Activated naive CD8-positive, alpha-beta T cell treated with anti-CD3 and anti-CD28 coated beads, Interleukin-2, amount 50 U/mL, for 24 hours (primary cell): Measurements from ENCODE around the gene ARMC8.

ENCODE experiments used
- ATAC-seq: fragments of 150-1000 bp; cut with Tn5 transposase; one replicate; pipeline ENCODE4 v1.10.0; 2021
- DNase-seq: peaks from one replicate; pipeline ENCODE4 v3.0.0; 2021
- H3K27ac Mint-ChIP-seq: one replicate; pipeline ENCODE4 v1.8.0; 2021; ENCODE audit warnings: mild to moderate bottlenecking, mixed read lengths
- H3K27me3 Mint-ChIP-seq: one replicate; pipeline ENCODE4 v1.8.0; 2021; ENCODE audit warnings: mixed read lengths
- H3K36me3 Mint-ChIP-seq: one replicate; pipeline ENCODE4 v1.8.0; 2021; ENCODE audit warnings: low read depth, mixed read lengths
- H3K4me1 Mint-ChIP-seq: one replicate; pipeline ENCODE4 v1.8.0; 2021; ENCODE audit warnings: mixed read lengths
- H3K4me3 Mint-ChIP-seq: one replicate; pipeline ENCODE4 v1.8.0; 2021; ENCODE audit warnings: mild to moderate bottlenecking, moderate library complexity, mixed read lengths
- H3K9me3 Mint-ChIP-seq: one replicate; pipeline ENCODE4 v1.8.0; 2021; ENCODE audit warnings: mixed read lengths

ARMC8 gene

GRCh38 chr3:138184994-138185393, 2.1 kb upstream of the ARMC8 start:
- Mint-ChIP-seq H3K4me1 (peaks cover 24% of the 10 kb centered on the region), H3K4me3 (no peak overlapping the region), H3K36me3 (peaks cover 8% of the 10 kb centered on the region), H3K27me3 (peaks cover 11% of the 10 kb centered on the region), H3K27ac (no peak overlapping the region), H3K9me3 (no peaks in the 10 kb centered on the region)
- ATAC-seq (no peak), DNase-seq (no peak)

GRCh38 chr3:138186221-138186620, 880 bp upstream of the ARMC8 start:
- Mint-ChIP-seq H3K4me3 (peak overlapping the region; percentile 95), H3K27ac (no peak overlapping the region), H3K4me1 (peaks cover 28% of the 10 kb centered on the region), H3K36me3 (peaks cover 12% of the 10 kb centered on the region), H3K9me3 (no peaks in the 10 kb centered on the region), H3K27me3 (peaks cover 11% of the 10 kb centered on the region)
- no peak for ATAC-seq
- no peak for DNase-seq

- peaks cover 11% of the 10 kb centered on the region for H3K27me3 Mint-ChIP-seq
- ATAC-seq (peak; percentile 85), DNase-seq (peak; percentile 89)
- H3K4me1 Mint-ChIP-seq = peaks cover 33% of the 10 kb centered on the region
- H3K9me3 Mint-ChIP-seq = no peaks in the 10 kb centered on the region
- H3K4me3 Mint-ChIP-seq = peak overlapping the region; percentile 95
- peak overlapping the region; percentile 97 for H3K27ac Mint-ChIP-seq
- peaks cover 16% of the 10 kb centered on the region for H3K36me3 Mint-ChIP-seq
These were observed 252 bp upstream of the ARMC8 start for GRCh38 chr3:138186803-138187295.

GRCh38 chr3:138188013-138188730, 1.1 kb downstream of the ARMC8 start:
- Mint-ChIP-seq H3K9me3 (no peaks in the 10 kb centered on the region), H3K27ac (peak overlapping the region; percentile 97), H3K4me1 (peaks cover 33% of the 10 kb centered on the region), H3K4me3 (peak overlapping the region; percentile 95), H3K36me3 (peaks cover 16% of the 10 kb centered on the region), H3K27me3 (peaks cover 11% of the 10 kb centered on the region)
- peak; percentile 31 for ATAC-seq
- DNase-seq = peak; percentile 38

- no peak overlapping the region for H3K27ac Mint-ChIP-seq
- DNase-seq = no peak
- no peaks in the 10 kb centered on the region for H3K9me3 Mint-ChIP-seq
- no peaks in the 10 kb centered on the region for H3K27me3 Mint-ChIP-seq
- no peak for ATAC-seq
- H3K36me3 Mint-ChIP-seq = peaks cover 33% of the 10 kb centered on the region
- no peak overlapping the region for H3K4me3 Mint-ChIP-seq
- peaks cover 30% of the 10 kb centered on the region for H3K4me1 Mint-ChIP-seq
These were observed 8.4 kb downstream of the ARMC8 start for GRCh38 chr3:138195481-138195880.

GRCh38 chr3:138196023-138196422, 8.9 kb downstream of the ARMC8 start:
- Mint-ChIP-seq H3K9me3 (no peaks in the 10 kb centered on the region), H3K36me3 (peaks cover 30% of the 10 kb centered on the region), H3K4me3 (no peak overlapping the region), H3K27me3 (no peaks in the 10 kb centered on the region), H3K4me1 (peaks cover 28% of the 10 kb centered on the region), H3K27ac (no peak overlapping the region)
- ATAC-seq = no peak
- no peak for DNase-seq

GRCh38 chr3:138197058-138197457, 10.0 kb downstream of the ARMC8 start:
- H3K27me3 Mint-ChIP-seq = no peaks in the 10 kb centered on the region
- H3K36me3 Mint-ChIP-seq = peaks cover 26% of the 10 kb centered on the region
- peaks cover 28% of the 10 kb centered on the region for H3K4me1 Mint-ChIP-seq
- ATAC-seq (no peak), DNase-seq (no peak)
- H3K9me3 Mint-ChIP-seq = no peaks in the 10 kb centered on the region
- no peak overlapping the region for H3K4me3 Mint-ChIP-seq
- H3K27ac Mint-ChIP-seq = no peak overlapping the region

GRCh38 chr3:138197524-138197923, 10.4 kb downstream of the ARMC8 start:
- DNase-seq (no peak), ATAC-seq (no peak)
- peaks cover 26% of the 10 kb centered on the region for H3K36me3 Mint-ChIP-seq
- H3K27me3 Mint-ChIP-seq = no peaks in the 10 kb centered on the region
- H3K4me3 Mint-ChIP-seq = no peak overlapping the region
- peaks cover 31% of the 10 kb centered on the region for H3K4me1 Mint-ChIP-seq
- H3K27ac Mint-ChIP-seq = no peak overlapping the region
- no peaks in the 10 kb centered on the region for H3K9me3 Mint-ChIP-seq

- H3K4me1 Mint-ChIP-seq = peaks cover 47% of the 10 kb centered on the region
- no peak for ATAC-seq
These were observed 12.8 kb downstream of the ARMC8 start for GRCh38 chr3:138199851-138200250.

GRCh38 chr3:138200424-138200823, 13.3 kb downstream of the ARMC8 start:
- ATAC-seq = no peak
- Mint-ChIP-seq H3K27me3 (no peaks in the 10 kb centered on the region), H3K4me1 (peaks cover 50% of the 10 kb centered on the region), H3K9me3 (no peaks in the 10 kb centered on the region), H3K36me3 (peaks cover 28% of the 10 kb centered on the region), H3K27ac (no peak overlapping the region), H3K4me3 (no peak overlapping the region)
- no peak for DNase-seq

More at GRCh38 chr3:138199851-138200250, 12.8 kb downstream of the ARMC8 start:
- DNase-seq = no peak
- no peaks in the 10 kb centered on the region for H3K9me3 Mint-ChIP-seq
- no peak overlapping the region for H3K4me3 Mint-ChIP-seq
- H3K27ac Mint-ChIP-seq = no peak overlapping the region
- no peaks in the 10 kb centered on the region for H3K27me3 Mint-ChIP-seq
- peaks cover 26% of the 10 kb centered on the region for H3K36me3 Mint-ChIP-seq

GRCh38 chr3:138202945-138203701, 16.0 kb downstream of the ARMC8 start:
- Mint-ChIP-seq H3K36me3 (peaks cover 26% of the 10 kb centered on the region), H3K27ac (no peak overlapping the region), H3K4me3 (no peak overlapping the region), H3K4me1 (peaks cover 48% of the 10 kb centered on the region), H3K9me3 (peaks cover 3% of the 10 kb centered on the region), H3K27me3 (no peaks in the 10 kb centered on the region)
- ATAC-seq (peak; percentile 69), DNase-seq (no peak)

GRCh38 chr3:138203938-138204337, 16.8 kb downstream of the ARMC8 start:
- DNase-seq (no peak), ATAC-seq (no peak)
- peaks cover 47% of the 10 kb centered on the region for H3K4me1 Mint-ChIP-seq
- H3K36me3 Mint-ChIP-seq = peaks cover 30% of the 10 kb centered on the region
- no peaks in the 10 kb centered on the region for H3K27me3 Mint-ChIP-seq
- no peak overlapping the region for H3K4me3 Mint-ChIP-seq
- H3K27ac Mint-ChIP-seq = no peak overlapping the region
- peaks cover 3% of the 10 kb centered on the region for H3K9me3 Mint-ChIP-seq

GRCh38 chr3:138205527-138205926, 18.4 kb downstream of the ARMC8 start:
- H3K27ac Mint-ChIP-seq = no peak overlapping the region
- peaks cover 34% of the 10 kb centered on the region for H3K4me1 Mint-ChIP-seq

GRCh38 chr3:138206196-138206595, 19.1 kb downstream of the ARMC8 start:
- Mint-ChIP-seq H3K9me3 (peaks cover 3% of the 10 kb centered on the region), H3K27me3 (no peaks in the 10 kb centered on the region), H3K27ac (no peak overlapping the region), H3K4me1 (peaks cover 34% of the 10 kb centered on the region), H3K36me3 (peaks cover 29% of the 10 kb centered on the region), H3K4me3 (no peak overlapping the region)
- ATAC-seq (no peak), DNase-seq (no peak)

More at GRCh38 chr3:138205527-138205926, 18.4 kb downstream of the ARMC8 start:
- Mint-ChIP-seq H3K27me3 (no peaks in the 10 kb centered on the region), H3K4me3 (no peak overlapping the region), H3K36me3 (peaks cover 29% of the 10 kb centered on the region), H3K9me3 (peaks cover 3% of the 10 kb centered on the region)
- no peak for DNase-seq
- no peak for ATAC-seq

GRCh38 chr3:138210528-138210927, 23.4 kb downstream of the ARMC8 start:
- Mint-ChIP-seq H3K36me3 (peaks cover 46% of the 10 kb centered on the region), H3K4me3 (no peak overlapping the region)

More at GRCh38 chr3:138210528-138210927, 23.4 kb downstream of the ARMC8 start:
- ATAC-seq = no peak
- Mint-ChIP-seq H3K4me1 (peaks cover 6% of the 10 kb centered on the region), H3K9me3 (peaks cover 3% of the 10 kb centered on the region), H3K27ac (no peak overlapping the region), H3K27me3 (no peaks in the 10 kb centered on the region)
- no peak for DNase-seq
